ENCODE results near the gene ING3. TPM values are rescaled to one million over a fixed set of nuclear protein-coding genes. Genes with fewer than 3 reads are reported as not detected.

The ING3 gene
- polyA plus RNA-seq, 1 donor from 2014 or later, result 19.7 TPM

DNA sequence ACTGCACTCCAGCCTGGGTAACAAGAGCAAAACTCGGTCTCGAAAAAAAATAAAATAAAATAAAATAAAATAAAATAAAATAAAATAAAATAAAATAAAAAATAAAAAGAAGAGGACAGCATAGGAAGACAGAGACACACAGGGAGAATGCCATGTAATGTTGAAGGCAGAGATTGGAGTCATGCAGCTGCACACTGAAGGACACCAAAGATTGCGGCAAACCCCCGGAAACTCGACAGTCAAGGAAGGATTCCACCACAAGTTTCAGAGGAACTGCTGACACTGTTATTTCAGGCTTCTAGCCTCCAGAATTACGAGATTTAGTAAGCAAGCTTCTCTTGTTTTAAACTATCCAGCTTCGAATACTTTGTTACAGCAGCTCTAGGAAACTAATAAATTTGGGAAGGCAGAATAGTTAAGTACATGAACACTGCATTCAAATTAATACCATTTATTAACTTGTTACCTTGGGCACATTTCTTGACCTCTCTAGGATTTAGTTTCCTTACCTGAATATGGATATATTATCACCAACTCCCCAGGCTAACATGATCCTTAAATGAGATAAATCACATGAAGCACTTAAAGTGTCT lies 47.4 kb downstream of the ING3 start:
- no peaks in the 10 kb centered on the region for H3K36me3 ChIP-seq (ENCODE audit: insufficient read depth, low read length)
- H4K20me1 ChIP-seq (ENCODE audit: insufficient read depth), result no peaks in the 10 kb centered on the region
- no peak overlapping the region for H3K27ac ChIP-seq (ENCODE audit: low read length)
- no peak overlapping the region for H3K4me2 ChIP-seq (ENCODE audit: low read length)
- no peaks in the 10 kb centered on the region for H3K27me3 ChIP-seq (ENCODE audit: insufficient read depth, low read depth, low read length)
- no peak overlapping the region for H2AFZ ChIP-seq (ENCODE audit: low read depth, low read length)
- TF ChIP-seq EP300 (conservative IDR thresholded peaks at IDR 0.05; ENCODE audit: poor library complexity, severe bottlenecking) (no peak), EZH2 (IDR thresholded peaks at IDR 0.05; ENCODE audit: borderline replicate concordance, insufficient read depth, low read length, poor library complexity, severe bottlenecking) (no peak), TAF1 (IDR thresholded peaks at IDR 0.05; ENCODE audit: low read depth) (no peak), MXI1 (conservative IDR thresholded peaks at IDR 0.05; ENCODE audit: poor library complexity, severe bottlenecking) (no peak), SMC3 (conservative IDR thresholded peaks at IDR 0.05; ENCODE audit: poor library complexity) (no peak), POLR2AphosphoS5 (IDR thresholded peaks at IDR 0.05) (no peak), RAD21 (conservative IDR thresholded peaks at IDR 0.05) (no peak), CTCF (IDR thresholded peaks at IDR 0.05; ENCODE audit: poor library complexity, severe bottlenecking) (no peak)
- TF ChIP-seq, protein P1, sequence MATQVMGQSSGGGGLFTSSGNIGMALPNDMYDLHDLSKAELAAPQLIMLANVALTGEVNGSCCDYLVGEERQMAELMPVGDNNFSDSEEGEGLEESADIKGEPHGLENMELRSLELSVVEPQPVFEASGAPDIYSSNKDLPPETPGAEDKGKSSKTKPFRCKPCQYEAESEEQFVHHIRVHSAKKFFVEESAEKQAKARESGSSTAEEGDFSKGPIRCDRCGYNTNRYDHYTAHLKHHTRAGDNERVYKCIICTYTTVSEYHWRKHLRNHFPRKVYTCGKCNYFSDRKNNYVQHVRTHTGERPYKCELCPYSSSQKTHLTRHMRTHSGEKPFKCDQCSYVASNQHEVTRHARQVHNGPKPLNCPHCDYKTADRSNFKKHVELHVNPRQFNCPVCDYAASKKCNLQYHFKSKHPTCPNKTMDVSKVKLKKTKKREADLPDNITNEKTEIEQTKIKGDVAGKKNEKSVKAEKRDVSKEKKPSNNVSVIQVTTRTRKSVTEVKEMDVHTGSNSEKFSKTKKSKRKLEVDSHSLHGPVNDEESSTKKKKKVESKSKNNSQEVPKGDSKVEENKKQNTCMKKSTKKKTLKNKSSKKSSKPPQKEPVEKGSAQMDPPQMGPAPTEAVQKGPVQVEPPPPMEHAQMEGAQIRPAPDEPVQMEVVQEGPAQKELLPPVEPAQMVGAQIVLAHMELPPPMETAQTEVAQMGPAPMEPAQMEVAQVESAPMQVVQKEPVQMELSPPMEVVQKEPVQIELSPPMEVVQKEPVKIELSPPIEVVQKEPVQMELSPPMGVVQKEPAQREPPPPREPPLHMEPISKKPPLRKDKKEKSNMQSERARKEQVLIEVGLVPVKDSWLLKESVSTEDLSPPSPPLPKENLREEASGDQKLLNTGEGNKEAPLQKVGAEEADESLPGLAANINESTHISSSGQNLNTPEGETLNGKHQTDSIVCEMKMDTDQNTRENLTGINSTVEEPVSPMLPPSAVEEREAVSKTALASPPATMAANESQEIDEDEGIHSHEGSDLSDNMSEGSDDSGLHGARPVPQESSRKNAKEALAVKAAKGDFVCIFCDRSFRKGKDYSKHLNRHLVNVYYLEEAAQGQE (IDR thresholded peaks at IDR 0.05; ENCODE audit: borderline replicate concordance), result no peak
- H3K9me2 ChIP-seq (ENCODE audit: insufficient read depth, low read length), result no peaks in the 10 kb centered on the region
- no peaks in the 10 kb centered on the region for H3F3A ChIP-seq (ENCODE audit: insufficient read depth, low read length, poor library complexity, severe bottlenecking)
- H3K9ac ChIP-seq (ENCODE audit: low read length), result no peak overlapping the region
- no peaks in the 10 kb centered on the region for H3K79me2 ChIP-seq (replicated peaks; ENCODE audit: insufficient read depth, low read length)
- H3K4me3 ChIP-seq (ENCODE audit: low read length), result no peak overlapping the region
- H3K9me3 ChIP-seq (ENCODE audit: low read length), result no peaks in the 10 kb centered on the region

DNA sequence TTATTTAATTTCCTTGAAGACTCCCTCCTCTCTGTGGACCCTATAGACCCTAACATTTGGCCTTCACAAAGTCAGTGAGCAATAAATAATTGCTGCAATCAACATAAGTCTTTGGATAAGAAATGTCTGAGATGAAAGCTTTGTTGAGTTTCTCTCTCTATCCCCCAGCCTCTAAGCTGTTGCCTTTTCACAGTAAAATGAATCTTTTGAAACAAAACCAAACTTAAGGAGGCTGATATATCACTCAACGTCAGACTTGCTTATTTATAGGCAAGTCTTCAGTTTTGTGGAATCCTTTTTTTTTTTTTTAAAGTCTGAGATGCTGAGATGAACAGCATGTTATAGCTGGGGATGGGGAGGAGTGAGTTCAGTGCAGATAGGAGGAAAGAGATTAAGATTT lies 47.9 kb downstream of the ING3 start:
- no peak overlapping the region for H2AFZ ChIP-seq (ENCODE audit: low read depth, low read length)
- no peaks in the 10 kb centered on the region for H3K9me2 ChIP-seq (ENCODE audit: insufficient read depth, low read length)
- no peak overlapping the region for H3K4me2 ChIP-seq (ENCODE audit: low read length)

More for the DNA sequence above, 47.9 kb downstream of the ING3 start:
- Histone ChIP-seq H4K20me1 (ENCODE audit: insufficient read depth) (no peaks in the 10 kb centered on the region), H3K27me3 (ENCODE audit: insufficient read depth, low read depth, low read length) (no peaks in the 10 kb centered on the region), H3K9me3 (ENCODE audit: low read length) (no peaks in the 10 kb centered on the region), H3K36me3 (ENCODE audit: insufficient read depth, low read length) (no peaks in the 10 kb centered on the region), H3K4me3 (ENCODE audit: low read length) (no peak overlapping the region), H3K9ac (ENCODE audit: low read length) (no peak overlapping the region), H3F3A (ENCODE audit: insufficient read depth, low read length, poor library complexity, severe bottlenecking) (no peaks in the 10 kb centered on the region), H3K27ac (ENCODE audit: low read length) (no peak overlapping the region), H3K79me2 (replicated peaks; ENCODE audit: insufficient read depth, low read length) (no peaks in the 10 kb centered on the region)
- TF ChIP-seq TAF1 (IDR thresholded peaks at IDR 0.05; ENCODE audit: low read depth) (no peak), CTCF (IDR thresholded peaks at IDR 0.05; ENCODE audit: poor library complexity, severe bottlenecking) (no peak), EZH2 (IDR thresholded peaks at IDR 0.05; ENCODE audit: borderline replicate concordance, insufficient read depth, low read length, poor library complexity, severe bottlenecking) (no peak), RAD21 (conservative IDR thresholded peaks at IDR 0.05) (no peak), MXI1 (conservative IDR thresholded peaks at IDR 0.05; ENCODE audit: poor library complexity, severe bottlenecking) (no peak), SMC3 (conservative IDR thresholded peaks at IDR 0.05; ENCODE audit: poor library complexity) (no peak), EP300 (conservative IDR thresholded peaks at IDR 0.05; ENCODE audit: poor library complexity, severe bottlenecking) (no peak), POLR2AphosphoS5 (IDR thresholded peaks at IDR 0.05) (no peak)
- TF ChIP-seq, protein P1 (IDR thresholded peaks at IDR 0.05; ENCODE audit: borderline replicate concordance), result no peak

Data from neural cell (in vitro differentiated cells).